G401 (cell line): Measurements from ENCODE around the gene KRT77. TPM values are rescaled to one million over a fixed set of nuclear protein-coding genes. Genes with fewer than 3 reads are reported as not detected.
A peak's percentile ranks its signal among the peaks of the same experiment; 100 is the strongest.

Experiments
- DNase-seq: peaks from one replicate; pipeline ENCODE4 v3.0.0-alpha.2; 2015; ENCODE audit warnings: low spot score
- in situ Hi-C: cut with HindIII; loops from 2 replicates; pipeline ENCODE4 v1.10.0; 2016; ENCODE audit warnings: low sequenced_read_pairs, mixed read lengths
- total RNA-seq: library from RNA; depleted of rRNA; stranded (reverse); fragments of >200 nt; shearing (Covaris generic); gene quantifications from 2 replicates; pipeline ENCODE4 v1.2.3, GENCODE V29; 2014

KRT77 gene
- total RNA-seq, 1 experiment from 2014 or later, result not detected

DNA sequence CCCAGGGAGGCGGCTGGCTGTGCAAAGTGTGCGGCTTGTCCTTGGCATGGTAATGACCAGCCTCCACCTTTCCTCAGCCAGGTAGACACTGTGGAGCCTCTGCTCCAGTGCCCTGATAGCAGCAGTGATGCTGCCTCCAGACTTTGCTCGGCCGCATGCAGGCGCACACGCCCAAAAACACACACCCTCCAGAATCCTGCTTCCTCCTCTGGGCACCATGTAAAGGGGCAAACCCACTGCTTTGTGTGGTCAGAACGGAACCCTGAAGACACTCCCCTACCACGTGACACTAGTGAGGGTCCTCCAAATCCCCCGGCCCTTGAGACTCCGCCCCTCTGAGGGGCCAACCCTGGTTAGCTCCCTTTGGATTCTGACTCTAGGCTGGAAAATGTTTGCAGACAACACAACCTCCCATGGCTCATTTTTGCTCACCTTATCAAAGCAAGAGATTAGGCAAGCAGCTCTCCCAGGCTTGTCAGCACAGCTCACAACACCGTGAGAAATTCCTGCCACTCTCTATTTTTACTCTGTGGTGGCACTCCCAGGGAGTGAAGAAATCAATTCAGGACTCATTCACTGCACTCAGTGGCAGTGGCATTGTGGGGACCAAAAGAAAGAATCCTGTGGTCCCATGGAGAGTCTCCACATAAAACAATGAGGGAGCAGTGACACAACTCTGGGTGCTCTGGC, 4.5 kb downstream of the KRT77 start:
- DNase-seq, result no peak
- in situ Hi-C loops, result no loop called here

GRCh38 chr12:52697058-52697582, 6.2 kb downstream of the KRT77 start:
- no peak for DNase-seq
- in situ Hi-C loops, result no loop called here

GRCh38 chr12:52696588-52696987, 6.7 kb downstream of the KRT77 start:
- in situ Hi-C loops, result no loop called here
- DNase-seq, result no peak

DNA sequence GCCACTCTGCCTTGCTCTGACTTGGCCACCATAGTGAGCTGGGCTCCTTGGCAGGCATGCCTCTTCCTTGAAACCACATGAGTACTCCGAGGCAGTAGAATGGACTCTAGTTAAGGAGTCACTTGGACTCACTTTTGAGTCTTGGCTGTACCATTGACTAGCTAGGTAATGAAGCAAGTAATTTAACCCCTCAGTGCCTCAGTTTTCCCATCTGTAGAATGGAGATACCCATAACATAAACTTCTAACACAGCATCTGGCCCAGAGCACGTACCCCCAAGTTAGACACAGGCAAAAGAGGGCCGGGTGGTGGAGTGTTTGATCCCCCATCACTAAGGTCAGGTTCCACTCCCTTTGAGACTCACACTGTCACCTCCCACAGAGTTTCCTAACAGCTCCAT, 8.3 kb downstream of the KRT77 start:
- in situ Hi-C loops, result no loop called here
- no peak for DNase-seq

DNA sequence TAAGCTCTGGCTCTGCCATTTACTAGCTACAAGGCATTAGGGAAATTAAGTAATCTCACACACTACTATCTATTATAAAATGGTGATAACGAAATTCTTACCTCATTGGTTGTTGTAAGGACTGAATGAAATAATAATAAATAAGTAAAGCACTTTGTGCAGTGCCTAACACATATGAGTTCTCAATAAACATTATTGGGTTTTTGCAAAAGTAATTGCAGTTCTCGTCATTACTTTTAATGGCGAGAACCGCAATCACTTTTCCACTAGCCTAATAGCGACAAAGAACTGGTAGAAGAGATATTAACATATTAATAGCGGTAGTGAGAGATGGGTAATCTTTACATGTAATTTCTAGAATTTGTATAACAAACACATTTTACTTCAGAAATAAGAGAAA, 9.2 kb downstream of the KRT77 start:
- no peak for DNase-seq
- in situ Hi-C loops, result no loop called here

DNA sequence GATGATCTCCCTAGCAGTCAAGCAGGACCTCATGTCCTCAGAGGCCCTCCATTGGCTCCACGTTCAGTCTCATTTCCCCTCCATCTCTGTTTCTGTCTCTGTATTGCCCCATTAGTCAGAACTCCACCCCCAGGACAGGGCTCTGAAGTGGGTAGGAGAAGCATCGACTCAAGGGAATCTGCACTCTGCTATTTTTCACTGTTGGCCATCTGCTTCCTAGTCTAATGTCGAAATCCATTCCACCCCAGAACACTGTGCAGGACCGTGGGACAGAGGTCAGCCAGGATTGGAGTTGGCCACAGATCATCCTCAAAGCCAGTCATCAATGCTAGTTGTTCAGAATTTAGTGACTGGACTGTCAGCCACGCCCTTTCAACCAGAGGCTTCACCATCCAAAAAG, 10.1 kb downstream of the KRT77 start:
- in situ Hi-C loops, result no loop called here
- DNase-seq, result no peak

GRCh38 chr12:52692254-52692653, 11.1 kb downstream of the KRT77 start:
- DNase-seq, result no peak
- in situ Hi-C loops, result no loop called here

DNA sequence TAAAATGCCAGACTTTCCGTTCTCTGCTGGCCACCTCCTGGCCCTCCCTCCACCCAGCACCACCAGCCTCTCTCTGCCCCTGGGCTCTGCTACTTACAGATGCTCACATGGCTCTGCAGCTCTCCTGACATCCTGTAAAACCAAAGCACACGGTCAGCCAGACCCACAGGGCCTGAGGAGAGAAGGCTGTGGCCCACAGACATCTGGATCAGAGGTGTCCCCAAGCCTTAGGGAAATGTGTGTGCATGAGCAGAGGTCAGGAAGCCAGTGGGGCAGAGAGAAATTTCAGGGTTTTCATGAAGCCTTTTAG, 11.5 kb downstream of the KRT77 start:
- in situ Hi-C loops, result no loop called here
- DNase-seq, result no peak

GRCh38 chr12:52691076-52691840, 12.1 kb downstream of the KRT77 start:
- in situ Hi-C loops, result no loop called here
- DNase-seq, result peak; percentile 30

DNA sequence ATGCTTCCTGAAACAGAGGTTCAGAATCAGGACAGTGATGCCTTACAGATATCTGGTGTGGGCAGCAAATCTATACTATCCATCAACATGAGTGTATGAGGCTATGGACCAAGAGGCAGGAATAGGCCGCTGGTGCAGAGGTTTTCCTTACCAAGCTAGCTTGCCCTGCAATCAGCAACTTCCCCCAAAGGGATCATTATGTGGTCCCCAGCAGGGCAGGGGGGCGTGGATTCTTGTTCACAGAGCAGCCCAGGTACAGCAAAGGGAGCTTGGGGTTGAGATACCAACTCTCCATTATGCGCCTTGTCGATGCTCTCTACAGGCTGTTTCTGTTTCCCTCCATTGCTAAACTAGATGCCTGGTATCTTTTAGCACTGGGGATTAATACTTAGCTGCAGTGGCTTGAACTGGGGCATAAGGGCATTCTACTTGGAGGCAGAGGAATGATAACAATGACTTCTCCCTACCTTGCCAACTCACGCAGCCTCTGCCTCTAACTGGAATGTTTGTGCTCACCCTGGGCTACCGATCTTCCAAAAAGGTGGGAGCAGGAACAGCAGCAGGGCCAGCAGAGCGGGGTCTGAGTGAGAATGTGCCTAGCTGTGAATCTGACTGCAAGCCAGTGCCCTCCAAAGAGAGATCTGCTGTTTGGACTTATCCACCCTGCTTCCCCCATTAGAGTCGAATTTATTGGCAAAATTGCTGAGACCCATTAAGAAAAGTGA, 12.8 kb downstream of the KRT77 start:
- no peak for DNase-seq
- in situ Hi-C loops, result no loop called here

- no peak for DNase-seq
- in situ Hi-C loops, result no loop called here
Measured at GRCh38 chr12:52689936-52690335, 13.4 kb downstream of the KRT77 start.

GRCh38 chr12:52689239-52689638, 14.1 kb downstream of the KRT77 start:
- in situ Hi-C loops, result no loop called here
- no peak for DNase-seq

DNA sequence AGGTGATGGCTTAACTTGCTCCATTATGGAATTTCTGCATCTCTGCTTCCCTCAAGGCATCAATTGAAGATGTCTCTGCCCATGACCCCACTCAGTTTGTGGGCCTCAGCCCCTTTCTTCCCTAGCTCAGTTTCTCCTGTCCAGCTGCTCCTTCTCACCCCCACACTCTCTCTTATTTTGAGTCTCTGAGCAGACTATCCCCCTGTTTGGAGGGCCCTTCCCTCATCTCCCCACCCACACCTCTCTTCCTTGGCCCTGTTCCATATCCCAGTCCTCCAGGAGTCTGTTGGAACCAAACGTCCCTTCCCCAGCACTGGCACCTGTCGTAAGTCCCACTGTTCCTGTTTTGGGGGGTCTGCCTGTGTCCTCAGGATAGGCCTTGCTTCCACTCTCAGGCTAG, 14.8 kb downstream of the KRT77 start:
- in situ Hi-C loops, result no loop called here
- DNase-seq, result no peak

GRCh38 chr12:52687497-52688385, 15.6 kb downstream of the KRT77 start:
- in situ Hi-C loops, result no loop called here
- DNase-seq, result no peak

DNA sequence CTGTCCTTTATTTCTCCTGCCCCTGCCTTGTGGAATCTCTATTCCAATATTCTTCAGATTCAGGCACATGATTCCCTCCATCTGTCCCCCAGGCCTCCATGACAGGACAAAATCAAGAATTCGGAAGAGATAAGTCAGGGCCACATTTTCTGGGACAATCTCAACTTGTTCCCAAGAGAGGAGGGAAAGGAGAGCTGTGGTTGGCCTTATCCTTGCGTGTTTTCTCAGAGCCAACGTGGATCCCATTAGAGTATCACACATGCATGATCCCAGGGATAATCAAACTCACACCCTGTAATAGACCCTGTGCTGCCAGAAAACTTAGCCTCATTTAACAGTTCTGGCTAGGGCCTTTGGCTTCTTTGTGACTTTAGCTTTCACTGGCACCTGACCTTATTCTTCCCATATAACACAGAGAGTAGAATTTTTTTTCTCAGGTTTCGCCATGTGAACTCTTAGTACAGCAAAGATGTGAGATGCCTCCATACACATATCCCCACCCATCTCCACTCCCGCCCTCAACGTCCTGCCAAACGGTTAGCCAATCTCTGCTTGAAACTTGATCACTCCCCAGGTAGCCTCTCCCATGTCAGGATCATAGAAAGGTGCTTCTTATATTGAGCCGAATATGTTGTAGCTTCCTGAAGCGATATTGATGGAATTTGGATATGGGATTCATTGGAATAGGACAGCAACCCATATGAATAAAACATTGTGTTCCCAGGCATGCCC, 16.4 kb downstream of the KRT77 start:
- in situ Hi-C loops, result no loop called here
- DNase-seq, result no peak

GRCh38 chr12:52686063-52686462, 17.3 kb downstream of the KRT77 start:
- DNase-seq, result no peak
- in situ Hi-C loops, result no loop called here

DNA sequence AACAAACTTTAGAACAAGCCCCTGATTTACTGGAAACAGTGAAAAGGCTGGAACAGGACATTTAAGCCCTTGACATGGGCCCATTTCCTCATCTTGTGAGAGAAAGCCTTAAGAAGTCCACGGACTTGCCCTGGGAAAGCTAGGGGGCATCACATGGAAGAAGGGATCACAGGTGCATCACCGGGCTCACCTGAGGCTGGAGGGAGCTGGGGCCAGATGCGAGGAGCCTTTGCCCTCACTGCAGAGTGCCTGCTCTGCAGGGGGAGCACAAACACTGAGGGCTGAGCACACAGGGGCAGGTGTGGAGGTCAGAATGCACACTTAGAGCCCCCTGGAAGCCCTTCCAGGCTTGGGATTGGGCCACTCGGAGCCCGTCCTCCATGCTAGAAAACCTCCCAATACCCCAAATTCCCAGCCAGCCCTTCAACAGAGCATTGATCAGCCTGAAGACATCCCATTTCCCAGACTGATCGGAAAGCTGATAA, 17.9 kb downstream of the KRT77 start:
- in situ Hi-C loops, result no loop called here

GRCh38 chr12:52684431-52684830, 18.9 kb downstream of the KRT77 start:
- in situ Hi-C loops, result no loop called here
- no peak for DNase-seq

More for the DNA sequence above, 17.9 kb downstream of the KRT77 start:
- DNase-seq, result no peak
